Activated T-helper 1 cell treated with anti-CD3 and anti-CD28 coated beads, Interleukin-2, amount 50 U/mL, for 16 hours (primary cell): ENCODE results near the gene USP17L10.
"Not testable (repeated sequence)": the region's sequence is repeated elsewhere in the genome, so short reads cannot be mapped to it uniquely, and the experiment has no call there.

ENCODE experiments used
- DNase-seq, 2 donors: peaks; one replicate each; pipeline ENCODE4 v3.0.0-alpha.2; 2020; ENCODE audit warnings: low read depth in 1 of 2, low spot score in 1 of 2

USP17L10 gene, protein sequence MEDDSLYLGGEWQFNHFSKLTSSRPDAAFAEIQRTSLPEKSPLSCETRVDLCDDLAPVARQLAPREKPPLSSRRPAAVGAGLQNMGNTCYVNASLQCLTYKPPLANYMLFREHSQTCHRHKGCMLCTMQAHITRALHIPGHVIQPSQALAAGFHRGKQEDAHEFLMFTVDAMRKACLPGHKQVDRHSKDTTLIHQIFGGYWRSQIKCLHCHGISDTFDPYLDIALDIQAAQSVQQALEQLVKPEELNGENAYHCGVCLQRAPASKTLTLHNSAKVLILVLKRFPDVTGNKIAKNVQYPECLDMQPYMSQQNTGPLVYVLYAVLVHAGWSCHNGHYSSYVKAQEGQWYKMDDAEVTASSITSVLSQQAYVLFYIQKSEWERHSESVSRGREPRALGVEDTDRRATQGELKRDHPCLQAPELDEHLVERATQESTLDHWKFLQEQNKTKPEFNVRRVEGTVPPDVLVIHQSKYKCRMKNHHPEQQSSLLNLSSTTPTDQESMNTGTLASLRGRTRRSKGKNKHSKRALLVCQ

DNA sequence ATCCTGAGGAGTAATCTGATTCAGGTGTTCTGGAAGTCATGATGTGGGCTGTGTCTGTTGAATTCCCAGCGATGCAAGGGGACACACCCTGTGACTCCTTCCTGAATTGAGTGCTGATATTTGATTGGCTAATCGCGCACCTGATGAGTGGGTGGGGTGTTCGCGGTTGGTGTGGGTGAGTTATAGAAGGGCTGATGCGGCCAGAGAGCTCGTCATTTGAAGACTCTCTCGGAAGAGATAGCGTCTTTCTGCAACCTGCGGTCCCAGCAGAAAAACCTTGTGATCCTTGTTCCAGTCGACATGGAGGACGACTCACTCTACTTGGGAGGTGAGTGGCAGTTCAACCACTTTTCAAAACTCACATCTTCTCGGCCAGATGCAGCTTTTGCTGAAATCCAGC, at the start of gene USP17L10:
Gene USP17L10 (plus strand): TSS at position 301 of the 400 bp plus-strand sequence. CDS start 0 bp downstream, at position 301.
- DNase-seq = not testable (repeated sequence)

DNA sequence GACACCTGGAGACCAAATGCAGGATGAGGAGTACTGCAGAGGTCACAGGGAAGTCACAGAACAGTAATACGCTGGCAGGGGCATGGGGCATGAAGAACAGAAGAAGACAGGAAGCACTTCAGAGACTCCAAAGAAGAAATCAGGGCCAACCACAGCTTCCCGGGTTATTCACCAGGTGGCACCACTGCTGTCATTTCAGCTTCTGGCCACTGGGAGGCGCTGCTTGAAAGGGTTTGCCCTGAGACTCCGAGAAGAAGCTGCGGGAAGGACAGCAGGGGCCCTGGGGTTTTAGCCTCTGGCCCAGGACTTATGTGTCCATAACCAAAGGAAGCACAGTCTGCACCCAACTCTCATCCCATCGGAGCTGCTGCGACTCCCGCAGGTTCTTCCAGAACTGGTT, 44.5 kb upstream of the USP17L10 start:
- not testable (repeated sequence) for DNase-seq

DNA sequence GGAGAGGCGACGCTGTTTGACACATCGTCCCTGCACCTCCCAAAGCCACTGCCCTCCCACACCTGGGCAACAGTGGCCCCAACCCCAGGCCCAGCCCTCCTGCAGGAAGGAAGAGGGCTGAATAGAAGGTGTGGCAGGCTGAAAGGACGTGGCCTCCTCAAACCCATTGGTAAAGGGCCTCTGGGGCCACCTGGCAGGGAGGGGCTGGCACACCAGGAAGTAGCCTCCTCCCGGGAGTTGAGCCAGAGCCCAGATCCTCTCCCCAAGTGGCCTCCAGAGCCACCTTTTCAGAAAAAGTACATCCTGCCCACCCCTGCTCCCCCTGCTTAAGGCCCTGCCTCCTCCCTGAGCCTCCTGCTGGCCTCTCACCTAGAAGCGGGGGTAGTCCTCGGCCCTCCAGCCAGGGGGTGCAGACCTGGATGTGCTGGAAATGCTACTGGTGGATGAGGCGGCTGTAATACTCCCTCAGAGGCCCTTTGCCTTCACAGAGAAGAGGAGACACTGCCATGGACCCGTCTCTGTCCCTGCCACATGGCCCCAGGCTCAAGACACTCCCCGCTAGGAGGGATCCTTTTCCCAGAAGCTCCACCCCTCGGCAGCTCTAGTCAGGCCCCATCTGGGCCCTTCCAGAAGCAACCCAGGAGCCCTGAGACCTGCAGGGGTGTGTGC, 40.5 kb upstream of the USP17L10 start, which contains the start of gene FAM90A26:
Gene FAM90A26 (plus strand): TSS at position 619 of the 669 bp plus-strand sequence. CDS start 2,764 bp downstream, outside the sequence.
- DNase-seq = not testable (repeated sequence)

DNA sequence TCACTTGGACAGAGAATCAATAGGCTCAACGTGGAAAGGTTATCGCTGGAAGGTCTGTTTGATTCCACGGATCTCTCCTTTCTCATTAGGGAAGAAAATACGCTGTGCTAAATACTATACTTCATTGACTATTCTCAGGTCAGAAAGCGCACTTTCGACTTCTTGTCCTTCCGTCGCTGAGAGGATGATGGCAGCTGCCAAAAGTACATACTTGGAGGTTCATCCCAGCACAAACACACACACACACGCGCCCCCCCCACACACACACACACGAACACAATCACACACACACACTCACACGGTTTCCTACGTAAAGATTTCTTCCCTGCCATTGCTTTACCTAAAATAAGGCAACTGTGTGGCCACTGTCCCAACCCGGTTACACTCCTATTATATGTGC, 4.2 kb downstream of the USP17L10 start:
- DNase-seq = not testable (repeated sequence)

DNA sequence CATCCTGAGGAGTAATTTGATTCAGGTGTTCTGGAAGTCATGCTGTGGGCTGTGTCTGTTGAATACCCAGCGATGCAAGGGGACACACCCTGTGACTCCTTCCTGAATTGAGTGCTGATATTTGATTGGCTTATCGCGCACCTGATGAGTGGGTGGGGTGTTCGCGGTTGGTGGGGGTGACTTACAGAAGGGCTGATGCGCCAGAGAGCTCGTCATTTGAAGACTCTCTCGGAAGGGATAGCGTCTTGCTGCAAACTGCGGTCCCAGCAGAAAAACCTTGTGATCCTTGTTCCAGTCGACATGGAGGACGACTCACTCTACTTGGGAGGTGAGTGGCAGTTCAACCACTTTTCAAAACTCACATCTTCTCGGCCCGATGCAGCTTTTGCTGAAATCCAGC, 4.6 kb downstream of the USP17L10 start, which contains the start of gene USP17L11:
Gene USP17L11 (plus strand): TSS at position 301 of the 400 bp plus-strand sequence. CDS start 0 bp downstream, at position 301.
- DNase-seq = not testable (repeated sequence)

DNA sequence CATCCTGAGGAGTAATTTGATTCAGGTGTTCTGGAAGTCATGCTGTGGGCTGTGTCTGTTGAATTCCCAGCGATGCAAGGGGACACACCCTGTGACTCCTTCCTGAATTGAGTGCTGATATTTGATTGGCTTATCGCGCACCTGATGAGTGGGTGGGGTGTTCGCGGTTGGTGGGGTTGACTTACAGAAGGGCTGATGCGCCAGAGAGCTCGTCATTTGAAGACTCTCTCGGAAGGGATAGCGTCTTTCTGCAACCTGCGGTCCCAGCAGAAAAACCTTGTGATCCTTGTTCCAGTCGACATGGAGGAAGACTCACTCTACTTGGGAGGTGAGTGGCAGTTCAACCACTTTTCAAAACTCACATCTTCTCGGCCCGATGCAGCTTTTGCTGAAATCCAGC, 9.4 kb downstream of the USP17L10 start, which contains the start of gene USP17L12:
Gene USP17L12 (plus strand): TSS at position 301 of the 400 bp plus-strand sequence. CDS start 0 bp downstream, at position 301.
- DNase-seq = not testable (repeated sequence)

DNA sequence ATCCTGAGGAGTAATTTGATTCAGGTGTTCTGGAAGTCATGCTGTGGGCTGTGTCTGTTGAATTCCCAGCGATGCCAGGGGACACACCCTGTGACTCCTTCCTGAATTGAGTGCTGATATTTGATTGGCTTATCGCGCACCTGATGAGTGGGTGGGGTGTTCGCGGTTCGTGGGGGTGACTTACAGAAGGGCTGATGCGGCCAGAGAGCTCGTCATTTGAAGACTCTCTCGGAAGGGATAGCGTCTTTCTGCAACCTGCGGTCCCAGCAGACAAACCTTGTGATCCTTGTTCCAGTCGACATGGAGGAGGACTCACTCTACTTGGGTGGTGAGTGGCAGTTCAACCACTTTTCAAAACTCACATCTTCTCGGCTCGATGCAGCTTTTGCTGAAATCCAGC, 14.1 kb downstream of the USP17L10 start, which contains the start of gene USP17L13:
Gene USP17L13 (plus strand): TSS at position 301 of the 400 bp plus-strand sequence. CDS start 0 bp downstream, at position 301.
- not testable (repeated sequence) for DNase-seq

DNA sequence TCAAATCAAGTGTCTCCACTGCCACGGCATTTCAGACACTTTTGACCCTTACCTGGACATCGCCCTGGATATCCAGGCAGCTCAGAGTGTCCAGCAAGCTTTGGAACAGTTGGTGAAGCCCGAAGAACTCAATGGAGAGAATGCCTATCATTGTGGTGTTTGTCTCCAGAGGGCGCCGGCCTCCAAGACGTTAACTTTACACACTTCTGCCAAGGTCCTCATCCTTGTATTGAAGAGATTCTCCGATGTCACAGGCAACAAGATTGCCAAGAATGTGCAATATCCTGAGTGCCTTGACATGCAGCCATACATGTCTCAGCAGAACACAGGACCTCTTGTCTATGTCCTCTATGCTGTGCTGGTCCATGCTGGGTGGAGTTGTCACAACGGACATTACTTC, 19.8 kb downstream of the USP17L10 start:
- not testable (repeated sequence) for DNase-seq

DNA sequence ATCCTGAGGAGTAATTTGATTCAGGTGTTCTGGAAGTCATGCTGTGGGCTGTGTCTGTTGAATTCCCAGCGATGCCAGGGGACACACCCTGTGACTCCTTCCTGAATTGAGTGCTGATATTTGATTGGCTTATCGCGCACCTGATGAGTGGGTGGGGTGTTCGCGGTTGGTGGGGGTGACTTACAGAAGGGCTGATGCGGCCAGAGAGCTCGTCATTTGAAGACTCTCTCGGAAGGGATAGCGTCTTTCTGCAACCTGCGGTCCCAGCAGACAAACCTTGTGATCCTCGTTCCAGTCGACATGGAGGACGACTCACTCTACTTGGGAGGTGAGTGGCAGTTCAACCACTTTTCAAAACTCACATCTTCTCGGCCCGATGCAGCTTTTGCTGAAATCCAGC, 23.6 kb downstream of the USP17L10 start, which contains the start of gene USP17L15:
Gene USP17L15 (plus strand): TSS at position 301 of the 400 bp plus-strand sequence. CDS start 0 bp downstream, at position 301.
- not testable (repeated sequence) for DNase-seq

DNA sequence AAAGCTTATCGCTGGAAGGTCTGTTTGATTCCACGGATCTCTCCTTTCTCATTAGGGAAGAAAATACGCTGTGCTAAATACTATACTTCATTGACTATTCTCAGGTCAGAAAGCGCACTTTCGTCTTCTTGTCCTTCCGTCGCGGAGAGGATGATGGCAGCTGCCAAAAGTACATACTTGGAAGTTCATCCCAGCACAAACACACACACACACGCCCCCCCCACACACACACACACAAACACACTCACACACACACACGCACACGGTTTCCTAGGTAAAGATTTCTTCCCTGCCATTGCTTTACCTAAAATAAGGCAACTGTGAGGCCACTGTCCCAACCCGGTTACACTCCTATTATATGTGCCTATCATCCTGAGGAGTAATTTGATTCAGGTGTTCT, 28.0 kb downstream of the USP17L10 start:
- DNase-seq = not testable (repeated sequence)

DNA sequence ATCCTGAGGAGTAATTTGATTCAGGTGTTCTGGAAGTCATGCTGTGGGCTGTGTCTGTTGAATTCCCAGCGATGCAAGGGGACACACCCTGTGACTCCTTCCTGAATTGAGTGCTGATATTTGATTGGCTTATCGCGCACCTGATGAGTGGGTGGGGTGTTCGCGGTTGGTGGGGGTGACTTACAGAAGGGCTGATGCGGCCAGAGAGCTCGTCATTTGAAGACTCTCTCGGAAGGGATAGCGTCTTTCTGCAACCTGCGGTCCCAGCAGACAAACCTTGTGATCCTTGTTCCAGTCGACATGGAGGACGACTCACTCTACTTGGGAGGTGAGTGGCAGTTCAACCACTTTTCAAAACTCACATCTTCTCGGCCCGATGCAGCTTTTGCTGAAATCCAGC, 33.1 kb downstream of the USP17L10 start, which contains the start of gene USP17L17:
Gene USP17L17 (plus strand): TSS at position 301 of the 400 bp plus-strand sequence. CDS start 0 bp downstream, at position 301.
- not testable (repeated sequence) for DNase-seq

DNA sequence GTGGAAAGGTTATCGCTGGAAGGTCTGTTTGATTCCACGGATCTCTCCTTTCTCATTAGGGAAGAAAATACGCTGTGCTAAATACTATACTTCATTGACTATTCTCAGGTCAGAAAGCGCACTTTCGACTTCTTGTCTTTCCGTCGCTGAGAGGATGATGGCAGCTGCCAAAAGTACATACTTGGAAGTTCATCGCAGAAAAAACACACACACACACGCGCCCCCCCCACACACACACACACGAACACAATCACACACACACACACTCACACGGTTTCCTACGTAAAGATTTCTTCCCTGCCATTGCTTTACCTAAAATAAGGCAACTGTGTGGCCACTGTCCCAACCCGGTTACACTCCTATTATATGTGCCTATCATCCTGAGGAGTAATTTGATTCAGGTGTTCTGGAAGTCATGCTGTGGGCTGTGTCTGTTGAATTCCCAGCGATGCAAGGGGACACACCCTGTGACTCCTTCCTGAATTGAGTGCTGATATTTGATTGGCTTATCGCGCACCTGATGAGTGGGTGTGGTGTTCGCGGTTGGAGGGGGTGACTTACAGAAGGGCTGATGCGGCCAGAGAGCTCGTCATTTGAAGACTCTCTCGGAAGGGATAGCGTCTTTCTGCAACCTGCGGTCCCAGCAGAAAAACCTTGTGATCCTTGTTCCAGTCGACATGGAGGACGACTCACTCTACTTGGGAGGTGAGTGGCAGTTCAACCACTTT, 37.7 kb downstream of the USP17L10 start, which contains the start of gene USP17L18:
Gene USP17L18 (plus strand): TSS at position 678 of the 728 bp plus-strand sequence. CDS start 0 bp downstream, at position 678.
- peak in 1 of 2 donors; percentile 0 for DNase-seq

DNA sequence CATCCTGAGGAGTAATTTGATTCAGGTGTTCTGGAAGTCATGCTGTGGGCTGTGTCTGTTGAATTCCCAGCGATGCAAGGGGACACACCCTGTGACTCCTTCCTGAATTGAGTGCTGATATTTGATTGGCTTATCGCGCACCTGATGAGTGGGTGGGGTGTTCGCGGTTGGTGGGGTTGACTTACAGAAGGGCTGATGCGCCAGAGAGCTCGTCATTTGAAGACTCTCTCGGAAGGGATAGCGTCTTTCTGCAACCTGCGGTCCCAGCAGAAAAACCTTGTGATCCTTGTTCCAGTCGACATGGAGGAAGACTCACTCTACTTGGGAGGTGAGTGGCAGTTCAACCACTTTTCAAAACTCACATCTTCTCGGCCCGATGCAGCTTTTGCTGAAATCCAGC, 42.6 kb downstream of the USP17L10 start, which contains the start of gene USP17L19:
Gene USP17L19 (plus strand): TSS at position 301 of the 400 bp plus-strand sequence. CDS start 0 bp downstream, at position 301.
- DNase-seq = not testable (repeated sequence)

DNA sequence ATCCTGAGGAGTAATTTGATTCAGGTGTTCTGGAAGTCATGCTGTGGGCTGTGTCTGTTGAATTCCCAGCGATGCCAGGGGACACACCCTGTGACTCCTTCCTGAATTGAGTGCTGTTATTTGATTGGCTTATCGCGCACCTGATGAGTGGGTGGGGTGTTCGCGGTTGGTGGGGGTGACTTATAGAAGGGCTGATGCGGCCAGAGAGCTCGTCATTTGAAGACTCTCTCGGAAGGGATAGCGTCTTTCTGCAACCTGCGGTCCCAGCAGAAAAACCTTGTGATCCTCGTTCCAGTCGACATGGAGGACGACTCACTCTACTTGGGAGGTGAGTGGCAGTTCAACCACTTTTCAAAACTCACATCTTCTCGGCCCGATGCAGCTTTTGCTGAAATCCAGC, 47.4 kb downstream of the USP17L10 start, which contains the start of gene USP17L20:
Gene USP17L20 (plus strand): TSS at position 301 of the 400 bp plus-strand sequence. CDS start 0 bp downstream, at position 301.
- DNase-seq = not testable (repeated sequence)
